ENCODE data around the gene DRD2.

DRD2 gene

DNA sequence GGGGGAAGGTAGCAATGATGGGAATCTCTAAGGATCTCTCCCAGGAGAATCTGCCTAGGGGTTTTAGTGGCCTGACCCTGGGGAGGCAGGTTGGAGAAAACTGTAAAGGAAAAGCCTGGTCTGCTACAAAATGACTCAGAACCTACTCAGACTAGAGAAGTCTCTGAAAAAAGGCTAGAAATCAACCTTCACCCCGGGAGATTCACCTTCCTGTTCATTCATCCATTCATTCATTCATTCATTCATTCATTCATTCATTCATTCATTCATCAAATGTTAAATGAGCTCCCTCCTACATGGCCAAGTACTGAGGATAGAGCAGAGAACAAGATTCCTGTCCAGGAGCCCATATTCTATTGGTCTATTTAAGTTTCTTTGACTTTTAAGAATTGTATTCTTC lies 96.5 kb downstream of the DRD2 start:
- no peak overlapping the region for H3K27ac ChIP-seq (ENCODE audit: insufficient read depth, low read length, poor library complexity, severe bottlenecking)
- no peaks in the 10 kb centered on the region for H3K27me3 ChIP-seq (replicated peaks; ENCODE audit: control insufficient read depth, insufficient read depth, low read length, poor library complexity, severe bottlenecking)
- no peaks in the 10 kb centered on the region for H3K9me3 ChIP-seq (ENCODE audit: control insufficient read depth, low read length)
- DNase-seq = no peak
- H3K36me3 ChIP-seq (ENCODE audit: control insufficient read depth, insufficient read depth, low read length) = no peaks in the 10 kb centered on the region
- no peak overlapping the region for H3K4me3 ChIP-seq (ENCODE audit: insufficient read depth, low read depth, low read length, poor library complexity, severe bottlenecking)
- H3K4me1 ChIP-seq (ENCODE audit: control insufficient read depth, insufficient read depth, low read length, poor library complexity, severe bottlenecking) = no peaks in the 10 kb centered on the region

DNA sequence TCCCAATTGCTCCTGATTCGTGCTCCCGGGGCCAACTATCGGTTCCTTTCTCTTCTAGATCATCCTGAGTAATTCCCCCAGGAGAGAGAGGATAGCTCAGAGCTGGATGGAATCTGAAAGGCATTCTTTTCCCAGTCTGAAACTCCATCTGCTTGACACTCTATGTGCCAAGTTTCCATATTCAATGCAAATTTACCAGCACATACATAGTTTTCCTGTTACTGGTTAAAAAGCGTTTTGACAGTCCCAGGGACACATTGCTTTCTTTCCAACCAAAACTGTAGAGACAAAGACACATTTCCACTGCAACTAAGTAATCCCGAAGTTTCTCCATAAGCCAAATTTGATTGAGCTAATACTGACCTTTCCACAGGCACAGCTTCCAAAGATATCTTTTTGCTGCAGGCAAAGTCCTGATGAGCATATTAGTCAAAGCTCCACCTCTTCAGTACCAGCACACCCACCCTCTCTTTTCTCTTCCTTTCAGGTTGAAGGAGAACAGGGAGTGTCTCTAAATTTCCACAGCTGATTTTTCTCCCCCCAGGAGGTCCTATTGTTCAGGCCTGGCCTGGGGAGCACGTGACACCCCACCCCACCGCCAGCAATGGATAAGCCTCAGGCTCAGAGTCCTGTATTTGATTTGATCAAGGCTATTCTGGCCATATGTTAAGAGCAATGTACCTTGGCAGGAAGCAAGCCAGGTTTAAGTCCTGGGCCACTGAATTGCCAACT lies 97.4 kb downstream of the DRD2 start:
- Histone ChIP-seq H3K4me1 (ENCODE audit: control insufficient read depth, insufficient read depth, low read length, poor library complexity, severe bottlenecking) (no peaks in the 10 kb centered on the region), H3K27ac (ENCODE audit: insufficient read depth, low read length, poor library complexity, severe bottlenecking) (no peak overlapping the region), H3K27me3 (replicated peaks; ENCODE audit: control insufficient read depth, insufficient read depth, low read length, poor library complexity, severe bottlenecking) (no peaks in the 10 kb centered on the region), H3K4me3 (ENCODE audit: insufficient read depth, low read depth, low read length, poor library complexity, severe bottlenecking) (no peak overlapping the region), H3K36me3 (ENCODE audit: control insufficient read depth, insufficient read depth, low read length) (no peaks in the 10 kb centered on the region), H3K9me3 (ENCODE audit: control insufficient read depth, low read length) (no peaks in the 10 kb centered on the region)
- DNase-seq = no peak

DNA sequence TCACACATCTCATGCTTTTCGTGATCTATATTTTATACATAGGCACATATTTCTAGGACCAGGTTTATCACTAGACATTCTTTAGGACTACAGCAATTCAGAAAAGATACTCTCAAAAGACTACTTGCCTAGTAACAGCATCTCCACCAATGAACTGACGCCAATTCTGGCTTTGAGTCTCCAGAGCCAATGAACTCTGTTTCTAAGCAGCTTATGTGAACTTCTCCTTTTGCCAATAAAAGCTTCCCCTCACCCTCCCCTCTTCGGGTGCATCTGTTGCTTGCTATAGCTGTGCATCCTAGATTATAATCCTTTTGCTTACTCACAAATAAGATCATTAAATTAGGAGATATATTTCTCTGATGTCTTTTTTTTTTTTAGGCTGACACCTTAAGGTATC lies 99.0 kb downstream of the DRD2 start:
- DNase-seq = no peak
- H3K36me3 ChIP-seq (ENCODE audit: control insufficient read depth, insufficient read depth, low read length) = no peaks in the 10 kb centered on the region
- H3K27me3 ChIP-seq (replicated peaks; ENCODE audit: control insufficient read depth, insufficient read depth, low read length, poor library complexity, severe bottlenecking) = no peaks in the 10 kb centered on the region
- no peak overlapping the region for H3K27ac ChIP-seq (ENCODE audit: insufficient read depth, low read length, poor library complexity, severe bottlenecking)
- H3K4me1 ChIP-seq (ENCODE audit: control insufficient read depth, insufficient read depth, low read length, poor library complexity, severe bottlenecking) = no peaks in the 10 kb centered on the region
- H3K4me3 ChIP-seq (ENCODE audit: insufficient read depth, low read depth, low read length, poor library complexity, severe bottlenecking) = no peak overlapping the region
- H3K9me3 ChIP-seq (ENCODE audit: control insufficient read depth, low read length) = no peaks in the 10 kb centered on the region

DNA sequence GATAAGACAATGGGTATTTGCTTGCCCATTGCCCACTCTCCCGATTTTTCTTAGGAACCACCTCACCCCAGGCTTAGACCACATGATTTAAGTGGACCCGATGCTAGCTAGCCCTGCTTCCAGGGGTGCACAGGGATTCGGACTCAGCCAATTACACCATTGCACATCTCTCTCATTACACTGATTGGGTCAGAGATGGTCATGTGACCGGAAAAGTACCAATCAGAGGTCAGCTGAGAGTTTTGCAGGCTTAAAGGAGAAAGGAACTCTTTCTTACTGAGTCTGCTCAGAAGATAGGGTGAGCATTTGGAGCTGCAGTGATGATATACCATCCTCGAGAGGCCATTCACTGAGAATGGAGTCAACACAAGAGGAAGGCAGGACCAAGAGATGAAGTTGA lies 99.8 kb downstream of the DRD2 start:
- Histone ChIP-seq H3K36me3 (ENCODE audit: control insufficient read depth, insufficient read depth, low read length) (no peaks in the 10 kb centered on the region), H3K9me3 (ENCODE audit: control insufficient read depth, low read length) (no peaks in the 10 kb centered on the region), H3K27ac (ENCODE audit: insufficient read depth, low read length, poor library complexity, severe bottlenecking) (no peak overlapping the region), H3K27me3 (replicated peaks; ENCODE audit: control insufficient read depth, insufficient read depth, low read length, poor library complexity, severe bottlenecking) (no peaks in the 10 kb centered on the region), H3K4me3 (ENCODE audit: insufficient read depth, low read depth, low read length, poor library complexity, severe bottlenecking) (no peak overlapping the region), H3K4me1 (ENCODE audit: control insufficient read depth, insufficient read depth, low read length, poor library complexity, severe bottlenecking) (no peaks in the 10 kb centered on the region)
- DNase-seq = no peak

DNA sequence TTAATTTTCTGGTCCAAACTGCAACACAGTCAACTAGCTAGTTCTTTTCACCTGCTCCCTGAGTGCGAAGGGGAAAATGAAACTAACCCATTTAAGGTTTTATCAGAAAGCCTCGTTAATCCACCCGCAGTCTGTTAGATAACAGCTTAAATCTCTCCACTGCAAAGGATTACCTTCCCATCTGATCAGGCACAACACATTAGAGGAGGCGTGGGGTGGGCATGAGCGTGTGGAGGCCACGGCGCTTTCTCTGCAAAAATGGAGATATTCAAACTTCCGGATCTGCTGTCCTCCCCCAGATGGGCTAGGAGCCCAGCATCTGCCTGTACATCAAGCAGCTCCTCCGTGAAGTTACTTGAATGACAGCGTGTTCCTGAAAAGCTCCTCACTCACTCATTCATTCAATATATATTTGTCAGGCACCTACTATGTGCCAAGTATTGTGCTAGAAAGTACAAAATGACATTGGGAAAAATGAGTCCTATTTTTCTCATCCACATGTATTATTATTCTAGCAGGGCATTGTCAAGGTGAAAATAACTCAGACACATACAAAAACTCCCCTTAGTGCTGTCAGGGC lies 101.1 kb downstream of the DRD2 start:
- Histone ChIP-seq H3K27me3 (replicated peaks; ENCODE audit: control insufficient read depth, insufficient read depth, low read length, poor library complexity, severe bottlenecking) (no peaks in the 10 kb centered on the region), H3K36me3 (ENCODE audit: control insufficient read depth, insufficient read depth, low read length) (peaks cover 5% of the 10 kb centered on the region), H3K4me3 (ENCODE audit: insufficient read depth, low read depth, low read length, poor library complexity, severe bottlenecking) (no peak overlapping the region), H3K4me1 (ENCODE audit: control insufficient read depth, insufficient read depth, low read length, poor library complexity, severe bottlenecking) (no peaks in the 10 kb centered on the region), H3K27ac (ENCODE audit: insufficient read depth, low read length, poor library complexity, severe bottlenecking) (no peak overlapping the region), H3K9me3 (ENCODE audit: control insufficient read depth, low read length) (no peaks in the 10 kb centered on the region)
- no peak for DNase-seq

DNA sequence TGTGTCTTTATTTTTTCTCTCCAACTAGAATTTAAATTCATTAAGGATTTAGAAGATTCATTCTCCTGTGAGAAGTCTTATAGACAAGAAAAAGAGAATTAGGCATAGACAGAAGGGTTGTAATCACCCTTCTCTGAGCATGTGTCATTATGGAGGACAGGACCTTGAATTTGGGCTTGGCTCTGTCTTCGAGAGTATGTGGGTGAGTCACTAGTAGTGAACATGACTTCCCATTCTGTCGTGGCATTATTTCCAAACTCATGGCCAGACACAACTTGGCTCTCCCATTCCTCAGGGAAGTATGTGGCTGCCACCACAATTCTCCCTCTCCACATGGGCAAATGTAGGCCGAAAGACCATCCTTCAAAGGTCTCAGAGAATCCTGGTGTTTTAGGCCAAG lies 101.9 kb downstream of the DRD2 start:
- H3K4me3 ChIP-seq (ENCODE audit: insufficient read depth, low read depth, low read length, poor library complexity, severe bottlenecking) = no peak overlapping the region
- H3K27ac ChIP-seq (ENCODE audit: insufficient read depth, low read length, poor library complexity, severe bottlenecking) = no peak overlapping the region
- no peaks in the 10 kb centered on the region for H3K4me1 ChIP-seq (ENCODE audit: control insufficient read depth, insufficient read depth, low read length, poor library complexity, severe bottlenecking)
- no peak for DNase-seq
- H3K9me3 ChIP-seq (ENCODE audit: control insufficient read depth, low read length) = no peaks in the 10 kb centered on the region
- peaks cover 12% of the 10 kb centered on the region for H3K36me3 ChIP-seq (ENCODE audit: control insufficient read depth, insufficient read depth, low read length)
- H3K27me3 ChIP-seq (replicated peaks; ENCODE audit: control insufficient read depth, insufficient read depth, low read length, poor library complexity, severe bottlenecking) = no peaks in the 10 kb centered on the region

DNA sequence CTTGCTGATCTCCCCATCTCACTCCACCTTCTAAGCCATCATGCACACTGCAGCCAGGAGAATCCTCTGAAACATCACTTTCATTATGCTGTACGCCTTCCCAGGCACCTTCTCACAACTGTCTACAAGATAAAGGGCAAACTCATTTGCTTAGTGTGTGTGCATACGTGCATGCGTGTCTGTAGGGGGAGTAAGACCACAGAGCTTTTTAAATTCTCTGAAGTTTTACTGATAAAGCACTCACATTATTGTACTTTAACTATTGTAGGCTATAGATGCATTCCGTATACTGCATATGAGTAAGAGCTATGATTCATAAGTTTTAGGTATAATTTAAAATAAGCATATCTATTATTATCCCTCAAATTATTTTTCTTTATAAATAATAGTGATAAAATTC lies 102.9 kb downstream of the DRD2 start:
- Histone ChIP-seq H3K9me3 (ENCODE audit: control insufficient read depth, low read length) (no peaks in the 10 kb centered on the region), H3K4me3 (ENCODE audit: insufficient read depth, low read depth, low read length, poor library complexity, severe bottlenecking) (no peak overlapping the region), H3K36me3 (ENCODE audit: control insufficient read depth, insufficient read depth, low read length) (peaks cover 16% of the 10 kb centered on the region), H3K4me1 (ENCODE audit: control insufficient read depth, insufficient read depth, low read length, poor library complexity, severe bottlenecking) (no peaks in the 10 kb centered on the region), H3K27me3 (replicated peaks; ENCODE audit: control insufficient read depth, insufficient read depth, low read length, poor library complexity, severe bottlenecking) (no peaks in the 10 kb centered on the region), H3K27ac (ENCODE audit: insufficient read depth, low read length, poor library complexity, severe bottlenecking) (no peak overlapping the region)
- DNase-seq = no peak

DNA sequence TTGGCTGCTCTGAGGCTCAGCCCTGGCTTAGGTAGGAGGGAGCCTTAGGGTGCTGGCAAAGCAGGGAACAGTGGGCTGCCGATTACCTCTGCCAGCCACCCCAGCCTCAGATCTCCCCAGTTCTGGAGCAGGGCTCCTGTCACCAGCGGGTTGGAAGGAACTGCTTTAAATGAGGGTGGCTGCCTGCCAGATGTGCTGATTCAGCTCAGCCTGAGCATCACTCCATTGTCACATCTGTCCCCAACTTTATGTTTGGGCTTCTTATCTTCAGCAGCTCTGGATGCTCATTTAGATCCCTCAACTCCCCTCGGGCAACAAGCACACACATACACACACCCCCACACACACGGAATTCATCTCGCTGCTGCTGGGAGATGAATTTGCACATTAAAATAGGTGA lies 104.6 kb downstream of the DRD2 start:
- Histone ChIP-seq H3K36me3 (ENCODE audit: control insufficient read depth, insufficient read depth, low read length) (peaks cover 30% of the 10 kb centered on the region), H3K9me3 (ENCODE audit: control insufficient read depth, low read length) (no peaks in the 10 kb centered on the region), H3K4me1 (ENCODE audit: control insufficient read depth, insufficient read depth, low read length, poor library complexity, severe bottlenecking) (no peaks in the 10 kb centered on the region), H3K27me3 (replicated peaks; ENCODE audit: control insufficient read depth, insufficient read depth, low read length, poor library complexity, severe bottlenecking) (no peaks in the 10 kb centered on the region), H3K27ac (ENCODE audit: insufficient read depth, low read length, poor library complexity, severe bottlenecking) (no peak overlapping the region), H3K4me3 (ENCODE audit: insufficient read depth, low read depth, low read length, poor library complexity, severe bottlenecking) (no peak overlapping the region)
- no peak for DNase-seq

DNA sequence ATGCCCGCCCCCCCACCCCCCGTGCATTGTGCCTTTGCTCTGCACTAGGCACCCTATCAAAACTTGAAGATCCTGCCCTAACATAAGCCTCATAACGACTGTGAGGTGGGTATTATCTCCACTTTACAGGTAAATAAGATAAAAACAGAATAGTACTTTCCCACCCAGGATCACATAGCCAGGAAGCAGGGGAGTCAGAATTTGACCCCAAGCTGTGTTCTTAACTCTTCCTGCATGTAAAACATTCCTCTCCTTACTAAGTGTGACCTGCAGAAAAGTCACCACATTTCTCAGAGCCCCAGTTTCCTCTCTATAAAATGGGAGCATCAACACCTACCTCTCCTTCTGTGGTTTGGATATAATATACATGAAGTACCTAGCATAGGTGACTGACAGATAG lies 105.8 kb downstream of the DRD2 start:
- DNase-seq = no peak
- H3K36me3 ChIP-seq (ENCODE audit: control insufficient read depth, insufficient read depth, low read length) = peaks cover 30% of the 10 kb centered on the region

DNA sequence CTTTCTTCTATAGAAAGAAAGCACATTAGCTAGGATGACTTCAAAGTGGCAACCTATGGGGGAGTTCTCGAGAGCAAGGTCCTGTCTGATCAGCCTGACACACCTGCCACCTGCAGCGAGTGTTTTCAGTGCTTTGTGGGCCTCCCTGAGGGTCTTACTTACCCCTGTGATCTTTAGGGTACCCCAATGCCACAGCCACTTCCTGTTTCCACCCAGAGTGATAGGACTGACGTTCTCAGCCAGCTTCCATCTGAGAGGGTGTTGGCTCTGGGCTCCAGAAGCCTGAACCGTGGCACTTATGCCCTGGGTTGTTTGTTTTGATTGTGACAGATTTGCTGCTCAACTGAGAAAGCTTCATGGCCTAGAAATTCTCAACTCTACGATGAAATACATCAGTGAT lies 109.3 kb downstream of the DRD2 start:
- Histone ChIP-seq H3K4me1 (ENCODE audit: control insufficient read depth, insufficient read depth, low read length, poor library complexity, severe bottlenecking) (no peaks in the 10 kb centered on the region), H3K4me3 (ENCODE audit: insufficient read depth, low read depth, low read length, poor library complexity, severe bottlenecking) (no peak overlapping the region), H3K36me3 (ENCODE audit: control insufficient read depth, insufficient read depth, low read length) (peaks cover 53% of the 10 kb centered on the region), H3K9me3 (ENCODE audit: control insufficient read depth, low read length) (no peaks in the 10 kb centered on the region), H3K27me3 (replicated peaks; ENCODE audit: control insufficient read depth, insufficient read depth, low read length, poor library complexity, severe bottlenecking) (no peaks in the 10 kb centered on the region), H3K27ac (ENCODE audit: insufficient read depth, low read length, poor library complexity, severe bottlenecking) (no peak overlapping the region)
- DNase-seq = no peak

More for the DNA sequence above, 105.8 kb downstream of the DRD2 start:
- Histone ChIP-seq H3K4me3 (ENCODE audit: insufficient read depth, low read depth, low read length, poor library complexity, severe bottlenecking) (no peak overlapping the region), H3K9me3 (ENCODE audit: control insufficient read depth, low read length) (no peaks in the 10 kb centered on the region), H3K27ac (ENCODE audit: insufficient read depth, low read length, poor library complexity, severe bottlenecking) (no peak overlapping the region), H3K27me3 (replicated peaks; ENCODE audit: control insufficient read depth, insufficient read depth, low read length, poor library complexity, severe bottlenecking) (no peaks in the 10 kb centered on the region), H3K4me1 (ENCODE audit: control insufficient read depth, insufficient read depth, low read length, poor library complexity, severe bottlenecking) (no peaks in the 10 kb centered on the region)
